Measurements from ENCODE around the gene ELAVL4. TPM values are rescaled to one million over a fixed set of nuclear protein-coding genes. Genes with fewer than 3 reads are reported as not detected.

ELAVL4 gene
- polyA plus RNA-seq (2011; rRNA removed) (not detected in 2 replicates), polyA minus RNA-seq (2011; rRNA and poly(A)+ RNA removed) (not detected in 2 replicates)

DNA sequence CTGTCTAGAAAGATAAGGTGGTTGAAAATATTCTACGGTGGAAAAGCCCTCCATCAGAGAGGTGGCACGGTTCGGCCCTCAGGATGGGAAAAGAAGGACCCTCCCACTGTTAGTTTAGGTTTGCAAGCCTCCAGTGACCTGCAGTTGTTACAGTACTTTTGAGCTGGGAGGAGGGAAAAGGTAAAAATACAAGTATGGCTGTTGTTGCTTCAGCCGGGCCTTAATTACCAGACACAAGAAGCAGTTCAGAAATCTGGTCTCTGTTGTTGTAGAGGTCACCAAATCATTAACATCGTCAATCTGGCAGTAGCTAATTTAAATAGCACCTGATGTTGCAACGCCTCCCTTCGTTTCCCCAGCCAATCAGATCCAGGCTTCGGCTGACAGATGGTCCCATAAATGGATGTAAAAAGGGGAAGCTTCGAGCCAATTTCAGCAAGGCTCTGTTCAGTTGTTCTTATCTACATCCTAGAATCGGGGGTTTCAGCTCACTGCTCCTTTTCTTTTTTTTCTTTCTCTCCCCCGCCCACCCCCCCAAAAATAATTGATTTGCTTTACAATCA lies at the start of gene ELAVL4:
ELAVL4 (plus strand) TSS at position 424 of the 563 bp plus-strand sequence. CDS start 270 bp downstream, outside the sequence.
- no peak for DNase-seq (ENCODE audit: low read depth)
- no peaks in the 10 kb centered on the region for H3K36me3 ChIP-seq (ENCODE audit: control insufficient read depth, insufficient read depth, low read length)
- POLR2A ChIA-PET = no interaction called here
- H3K4me3 ChIP-seq (ENCODE audit: low read depth, low read length) = no peak within 1 kb of the TSS
- no peaks in the 10 kb centered on the region for H3K27me3 ChIP-seq (ENCODE audit: control insufficient read depth, insufficient read depth, low read length)
- CTCF ChIA-PET = no interaction called here
- TF ChIP-seq CTCF (IDR thresholded peaks at IDR 0.05; ENCODE audit: insufficient read depth, low read depth, low read length) = no peak

DNA sequence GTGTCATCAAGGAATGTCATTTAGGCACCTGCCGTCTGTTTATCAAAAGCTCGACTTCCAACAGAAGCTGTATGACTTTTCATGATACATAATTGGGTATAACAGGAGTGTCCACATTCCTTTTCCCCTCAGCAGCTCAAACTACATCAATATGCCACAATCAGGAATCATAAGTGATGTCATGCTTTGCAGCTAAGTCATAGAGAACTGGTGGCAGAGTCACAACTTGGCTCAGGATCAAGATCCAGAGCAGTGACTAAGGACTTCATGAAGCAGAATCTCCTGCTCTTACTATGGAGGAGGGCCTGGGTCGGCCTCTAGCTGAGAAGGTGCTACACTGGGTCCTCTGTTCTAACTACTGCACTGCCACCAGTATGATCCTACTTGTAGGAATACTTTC lies 48.4 kb upstream of the ELAVL4 start:
- DNase-seq (ENCODE audit: low read depth) = no peak
- POLR2A ChIA-PET = no interaction called here

DNA sequence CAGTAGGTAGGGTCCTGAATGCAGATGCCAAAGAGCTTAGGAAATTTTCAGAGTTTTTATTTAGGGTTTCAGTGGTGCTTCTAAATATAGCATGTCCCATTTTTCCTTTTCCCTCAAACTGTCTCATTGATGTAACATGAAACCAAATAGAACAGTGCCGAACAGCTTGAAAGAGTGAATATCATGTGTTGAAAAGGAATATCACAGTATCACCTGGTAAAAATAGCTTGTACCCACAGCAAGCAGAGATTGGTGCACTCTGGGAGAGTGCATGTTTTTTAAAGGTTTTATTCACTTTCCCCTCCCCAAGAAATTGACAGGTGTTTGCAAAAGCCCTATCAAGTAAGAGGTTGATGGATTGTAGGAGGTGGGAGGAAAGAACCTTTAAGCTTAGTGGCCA lies 41.9 kb upstream of the ELAVL4 start:
- CTCF ChIA-PET = interaction anchor here (0.5 kb wide), 1 partner anchor 138 kb away, joined by 6 read pairs; no protein-coding TSS in a partner anchor
- TF ChIP-seq CTCF (IDR thresholded peaks at IDR 0.05; ENCODE audit: insufficient read depth, low read depth, low read length) = no peak
- POLR2A ChIA-PET = no interaction called here
- Histone ChIP-seq H3K36me3 (ENCODE audit: control insufficient read depth, insufficient read depth, low read length) (no peaks in the 10 kb centered on the region), H3K4me3 (ENCODE audit: low read depth, low read length) (no peak overlapping the region), H3K27me3 (ENCODE audit: control insufficient read depth, insufficient read depth, low read length) (no peaks in the 10 kb centered on the region)
- DNase-seq (ENCODE audit: low read depth) = no peak

More for the DNA sequence above, 48.4 kb upstream of the ELAVL4 start:
- Histone ChIP-seq H3K36me3 (ENCODE audit: control insufficient read depth, insufficient read depth, low read length) (no peaks in the 10 kb centered on the region), H3K27me3 (ENCODE audit: control insufficient read depth, insufficient read depth, low read length) (no peaks in the 10 kb centered on the region), H3K4me3 (ENCODE audit: low read depth, low read length) (no peak overlapping the region)
- TF ChIP-seq CTCF (IDR thresholded peaks at IDR 0.05; ENCODE audit: insufficient read depth, low read depth, low read length) = no peak
- CTCF ChIA-PET = interaction anchor here (0.6 kb wide), 1 partner anchor 249 kb away, joined by 3 read pairs; no protein-coding TSS in a partner anchor

DNA sequence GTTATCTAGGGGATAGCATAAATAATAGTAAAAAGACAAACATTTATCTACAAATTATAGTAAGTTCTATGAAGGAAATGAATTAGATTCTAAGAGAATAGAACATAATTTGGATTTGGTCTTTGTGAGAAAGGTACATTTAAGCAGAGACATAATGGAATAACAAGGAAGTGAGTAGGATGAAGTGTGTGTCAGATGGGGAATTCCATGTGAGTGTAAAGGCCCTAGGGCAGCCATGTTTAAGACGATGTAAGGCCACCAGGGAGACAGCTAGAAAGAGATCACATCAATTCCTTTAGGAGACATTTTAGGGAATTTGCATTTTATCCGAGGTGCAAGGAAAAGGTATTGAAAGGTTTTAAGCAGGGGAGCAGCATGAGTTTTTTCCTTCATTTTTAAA lies 33.8 kb upstream of the ELAVL4 start:
- H3K27me3 ChIP-seq (ENCODE audit: control insufficient read depth, insufficient read depth, low read length) = no peaks in the 10 kb centered on the region
- ChIA-PET POLR2A (no interaction called here), CTCF (no interaction called here)
- H3K36me3 ChIP-seq (ENCODE audit: control insufficient read depth, insufficient read depth, low read length) = no peaks in the 10 kb centered on the region
- DNase-seq (ENCODE audit: low read depth) = no peak
- no peak for TF ChIP-seq CTCF (IDR thresholded peaks at IDR 0.05; ENCODE audit: insufficient read depth, low read depth, low read length)
- H3K4me3 ChIP-seq (ENCODE audit: low read depth, low read length) = no peak overlapping the region

GRCh38 chr1:50077273-50077672 lies 31.4 kb upstream of the ELAVL4 start:
- H3K36me3 ChIP-seq (ENCODE audit: control insufficient read depth, insufficient read depth, low read length) = no peaks in the 10 kb centered on the region
- no peak for DNase-seq (ENCODE audit: low read depth)
- H3K4me3 ChIP-seq (ENCODE audit: low read depth, low read length) = no peak overlapping the region
- CTCF ChIA-PET = no interaction called here
- POLR2A ChIA-PET = no interaction called here
- TF ChIP-seq CTCF (IDR thresholded peaks at IDR 0.05; ENCODE audit: insufficient read depth, low read depth, low read length) = no peak
- H3K27me3 ChIP-seq (ENCODE audit: control insufficient read depth, insufficient read depth, low read length) = no peaks in the 10 kb centered on the region
